ENCODE results near the gene DPP7. TPM values are rescaled to one million over a fixed set of nuclear protein-coding genes. Genes with fewer than 3 reads are reported as not detected.

Gene DPP7
- total and polyA plus RNA-seq, 2 of the 4 experiments (the other 2 are of a cell fraction) = 14.9 to 76.4 TPM

- no peak overlapping the region for H4K8ac ChIP-seq (ENCODE audit: low read depth in 2 of 2, low read length in 2 of 2)
- no peak overlapping the region for H3K27ac ChIP-seq (ENCODE audit: insufficient read depth, low read length)
- no peak overlapping the region for H2BK15ac ChIP-seq (ENCODE audit: low read depth, low read length)
- H3K27me3 ChIP-seq (ENCODE audit: control insufficient read depth, insufficient read depth, low read length) = peaks cover 69% of the 10 kb centered on the region
- H3K36me3 ChIP-seq (ENCODE audit: control insufficient read depth, insufficient read depth, low read length) = no peaks in the 10 kb centered on the region
- no peak overlapping the region for H3K9ac ChIP-seq (ENCODE audit: low read depth, low read length)
- no peak overlapping the region for H2AK9ac ChIP-seq (replicated peaks; ENCODE audit: low read depth, low read length, poor library complexity)
- H2BK5ac ChIP-seq (ENCODE audit: low read depth, low read length, poor library complexity, severe bottlenecking) = no peak overlapping the region
- intact Hi-C loops (cut with micrococcal nuclease) (no loop called here), in situ Hi-C loops (cut with MboI; ENCODE audit: low sequenced_read_pairs) (no loop called here), dilution Hi-C loops (cut with HindIII; ENCODE audit: low sequenced_read_pairs, unreplicated experiment) (no loop called here)
- no peak overlapping the region for H3K18ac ChIP-seq (ENCODE audit: low read depth, low read length)
- no peak overlapping the region for H2BK120ac ChIP-seq (ENCODE audit: low read depth, low read length)
- no peak overlapping the region for H4K91ac ChIP-seq (ENCODE audit: insufficient read depth, low read depth, low read length)
- no TSS peak for BruUV-seq (replicated peaks)
- H3K4me2 ChIP-seq (ENCODE audit: low read depth, low read length) = no peak overlapping the region
- H3K9me3 ChIP-seq (ENCODE audit: control insufficient read depth, insufficient read depth, low read length) = no peaks in the 10 kb centered on the region
- no peak overlapping the region for H2AK5ac ChIP-seq (ENCODE audit: low read depth, low read length)
- H2AFZ ChIP-seq (replicated peaks; ENCODE audit: low read length, poor library complexity) = peak overlapping the region; percentile 43
- DNase-seq (no peak), ATAC-seq (ENCODE audit: low read depth) (no peak)
- no peak overlapping the region for H3K14ac ChIP-seq (replicated peaks; ENCODE audit: low read depth, low read length)
- no peaks in the 10 kb centered on the region; the same call in 1 of the 2 replicates for H3K4me1 ChIP-seq (ENCODE audit: control insufficient read depth, insufficient read depth, low read length)
- no peak overlapping the region for H3K56ac ChIP-seq (ENCODE audit: extremely low read depth, insufficient read depth, low read length)
- TF ChIP-seq MXI1 (IDR thresholded peaks at IDR 0.05; ENCODE audit: borderline replicate concordance, low read depth, low read length) (peak; percentile 0; the same call in 1 of the 2 replicates), SMC3 (IDR thresholded peaks at IDR 0.05; ENCODE audit: low read depth, low read length) (no peak)
- H3K23ac ChIP-seq (ENCODE audit: low read depth, low read length) = no peak overlapping the region
- H4K5ac ChIP-seq (ENCODE audit: low read depth, low read length) = no peak overlapping the region
- no peak overlapping the region for H3K4ac ChIP-seq (ENCODE audit: low read depth, low read length)
- ChIA-PET POLR2A (ENCODE audit: unreplicated experiment) (no interaction called here), CTCF (no interaction called here)
- no peak overlapping the region for H2BK20ac ChIP-seq (ENCODE audit: low read depth, low read length)
- H3K79me1 ChIP-seq (ENCODE audit: low read depth in 1 of 2, low read length in 2 of 2) = no peaks in the 10 kb centered on the region
- no peaks in the 10 kb centered on the region; the same call in 1 of the 2 replicates for H4K20me1 ChIP-seq (ENCODE audit: insufficient read depth, low read length)
- peaks cover 4% of the 10 kb centered on the region; the same call in 1 of the 2 replicates for H3K9me1 ChIP-seq (ENCODE audit: insufficient read depth, low read length)
- no peak overlapping the region for H3K4me3 ChIP-seq (ENCODE audit: insufficient read depth, low read depth, low read length)
- 24% methylated on average over 16 of the region's 37 CpGs; no CpG with 5 or more reads in 1 of the 2 experiments for WGBS, 2 experiments (ENCODE audit: extremely low coverage in 2 of 2, insufficient read length in 1 of 2)
These were observed 25.1 kb upstream of the DPP7 start for GRCh38 chr9:137139468-137140150.

Measured in IMR-90 (cell line).